OCI-LY3 (cell line): ENCODE results near the gene PHF21B.

ENCODE experiments used
- CTCF ChIP-seq: fragments of 200-600, 300-600 bp; sonication (generic); IDR thresholded peaks from 2 replicates; pipeline ENCODE4 v1.5.1; 2014; ENCODE audit warnings: antibody characterized with exemption, low read length, low read depth
- EZH2phosphoT487 ChIP-seq: fragments of 200-600 bp; shearing (Covaris generic); IDR thresholded peaks from 2 replicates; pipeline ENCODE4 v1.6.1; 2018; ENCODE audit warnings: antibody characterized with exemption, mixed run types, low read depth

DNA sequence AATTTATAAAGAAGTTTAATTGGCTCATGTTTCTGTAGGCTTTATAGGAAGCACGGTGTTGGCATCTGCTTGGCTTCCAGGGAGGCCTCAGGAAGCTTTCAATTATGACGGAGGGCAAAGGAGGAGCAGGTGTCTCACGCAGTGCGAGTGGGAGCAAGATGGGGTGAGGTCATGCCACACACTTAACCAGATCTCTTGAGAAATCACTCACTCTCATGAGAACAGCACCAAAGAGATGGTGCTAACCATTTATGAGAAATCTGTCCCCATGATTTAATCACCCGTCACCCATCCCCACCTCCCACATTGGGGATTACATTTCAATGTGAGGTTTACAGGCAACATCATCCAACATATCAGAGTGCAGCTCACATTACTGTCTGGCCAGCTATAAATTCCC, 153.9 kb downstream of the PHF21B start:
- no peak for TF ChIP-seq CTCF
- TF ChIP-seq EZH2phosphoT487, result no peak
